ENCODE measurements around the gene RECQL5.

DNA sequence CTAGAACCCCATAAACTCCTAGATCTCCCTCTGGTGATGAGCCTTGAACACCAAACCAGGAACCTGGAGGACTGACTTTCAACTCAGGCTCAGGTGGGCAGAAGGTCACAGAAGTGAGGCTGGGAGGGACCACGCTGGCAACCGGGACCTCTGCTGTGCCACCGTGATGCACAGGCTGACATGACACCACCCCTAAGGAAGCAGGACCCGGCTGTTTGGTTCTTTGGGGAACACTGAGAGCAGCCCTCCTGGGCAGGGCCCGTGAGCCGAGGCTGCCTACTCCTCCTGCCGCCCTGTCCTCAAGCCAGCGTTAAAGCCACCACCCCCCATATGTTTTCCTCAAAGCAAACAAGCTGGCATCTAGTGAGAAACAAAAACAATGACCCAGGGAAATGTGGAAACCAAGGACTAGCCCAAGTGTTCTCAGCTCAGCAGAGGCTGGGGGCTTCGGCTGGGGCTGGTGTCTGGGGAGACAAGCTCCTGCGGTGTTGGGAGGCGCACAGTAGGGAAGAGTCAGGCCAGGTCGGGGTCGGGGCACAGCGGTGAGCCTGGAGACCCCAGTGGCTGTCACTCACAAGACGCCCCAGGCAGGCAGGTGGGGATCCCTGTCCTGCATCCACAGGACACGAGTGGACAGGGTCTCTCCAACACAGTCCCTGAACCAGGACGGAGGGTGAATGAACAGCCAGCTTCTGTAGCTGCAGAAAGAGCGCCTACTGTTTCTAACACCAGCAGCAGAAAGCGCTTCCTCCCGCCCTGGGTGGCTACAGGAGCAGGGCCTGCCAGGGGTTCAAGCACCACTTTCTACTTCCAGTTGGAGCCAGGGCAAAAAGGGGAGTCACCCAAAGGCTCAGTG, 32.0 kb downstream of the RECQL5 start:
- TF ChIP-seq, protein P1, sequence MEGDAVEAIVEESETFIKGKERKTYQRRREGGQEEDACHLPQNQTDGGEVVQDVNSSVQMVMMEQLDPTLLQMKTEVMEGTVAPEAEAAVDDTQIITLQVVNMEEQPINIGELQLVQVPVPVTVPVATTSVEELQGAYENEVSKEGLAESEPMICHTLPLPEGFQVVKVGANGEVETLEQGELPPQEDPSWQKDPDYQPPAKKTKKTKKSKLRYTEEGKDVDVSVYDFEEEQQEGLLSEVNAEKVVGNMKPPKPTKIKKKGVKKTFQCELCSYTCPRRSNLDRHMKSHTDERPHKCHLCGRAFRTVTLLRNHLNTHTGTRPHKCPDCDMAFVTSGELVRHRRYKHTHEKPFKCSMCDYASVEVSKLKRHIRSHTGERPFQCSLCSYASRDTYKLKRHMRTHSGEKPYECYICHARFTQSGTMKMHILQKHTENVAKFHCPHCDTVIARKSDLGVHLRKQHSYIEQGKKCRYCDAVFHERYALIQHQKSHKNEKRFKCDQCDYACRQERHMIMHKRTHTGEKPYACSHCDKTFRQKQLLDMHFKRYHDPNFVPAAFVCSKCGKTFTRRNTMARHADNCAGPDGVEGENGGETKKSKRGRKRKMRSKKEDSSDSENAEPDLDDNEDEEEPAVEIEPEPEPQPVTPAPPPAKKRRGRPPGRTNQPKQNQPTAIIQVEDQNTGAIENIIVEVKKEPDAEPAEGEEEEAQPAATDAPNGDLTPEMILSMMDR (IDR thresholded peaks at IDR 0.05; ENCODE audit: control extremely low read depth in 1 of 3, insufficient read depth in 1 of 3, low read depth in 1 of 3, low read length in 3 of 3) = no peak
- TF ChIP-seq EZH2 (IDR thresholded peaks at IDR 0.05; ENCODE audit: low read depth, low read length, severe bottlenecking) (no peak), TBP (IDR thresholded peaks at IDR 0.05; ENCODE audit: low read depth, low read length) (no peak)

All from H1 (cell line).